H1 (cell line): ENCODE results near the gene BCLAF3.

Source experiments
- CREB1 ChIP-seq: IDR thresholded peaks from 2 replicates; pipeline ENCODE4 v1.6.1; 2012; ENCODE audit warnings: inconsistent platforms
- SUZ12 ChIP-seq: fragments of 200-600 bp; sonication (generic); IDR thresholded peaks from 2 replicates; pipeline ENCODE4 v1.6.1; 2012; ENCODE audit warnings: mild to moderate bottlenecking, inconsistent platforms, low read length, moderate library complexity, mixed read lengths

DNA sequence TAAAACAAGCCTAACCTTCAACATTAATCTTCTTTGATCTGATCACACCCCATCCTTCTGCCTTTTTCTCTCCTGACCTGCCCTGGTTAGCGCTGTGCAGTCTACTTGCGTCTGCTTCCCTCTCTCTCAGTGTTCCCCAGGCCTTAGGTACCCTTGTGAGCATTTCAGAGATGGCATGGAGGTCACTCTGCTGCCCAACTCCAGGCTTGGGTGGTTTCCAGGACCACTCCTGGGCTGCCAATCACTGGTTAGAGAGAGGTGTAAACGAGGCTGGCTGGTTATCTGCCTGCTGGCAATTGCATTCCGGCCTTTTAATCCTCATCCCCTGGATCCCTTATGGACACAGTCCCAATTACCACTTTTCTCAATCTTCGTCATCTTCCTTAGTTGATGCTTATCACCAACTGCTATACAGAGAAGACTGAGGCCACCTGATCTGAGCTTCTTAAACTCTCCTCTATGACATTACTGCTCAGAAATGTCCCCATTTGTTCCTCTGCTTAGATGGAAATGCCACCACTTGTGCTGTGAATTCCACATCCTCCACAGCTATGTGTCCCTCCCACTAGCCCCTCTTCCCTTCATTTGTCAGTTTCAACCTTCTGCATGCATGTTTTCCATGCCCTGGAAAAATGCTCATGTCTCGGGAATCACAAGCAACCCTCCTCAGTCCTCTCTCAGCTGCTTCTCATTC lies 29.0 kb upstream of the BCLAF3 start:
- TF ChIP-seq SUZ12 = no peak
- TF ChIP-seq CREB1 = no peak
